SKM-1 (cell line): ENCODE data around the gene OR52E8.

Experiments
- DNase-seq: peaks from one replicate; lab custom pipeline; 2025; ENCODE audit not compliant: unreplicated experiment; lab: John Stamatoyannopoulos, UW

Gene OR52E8

DNA sequence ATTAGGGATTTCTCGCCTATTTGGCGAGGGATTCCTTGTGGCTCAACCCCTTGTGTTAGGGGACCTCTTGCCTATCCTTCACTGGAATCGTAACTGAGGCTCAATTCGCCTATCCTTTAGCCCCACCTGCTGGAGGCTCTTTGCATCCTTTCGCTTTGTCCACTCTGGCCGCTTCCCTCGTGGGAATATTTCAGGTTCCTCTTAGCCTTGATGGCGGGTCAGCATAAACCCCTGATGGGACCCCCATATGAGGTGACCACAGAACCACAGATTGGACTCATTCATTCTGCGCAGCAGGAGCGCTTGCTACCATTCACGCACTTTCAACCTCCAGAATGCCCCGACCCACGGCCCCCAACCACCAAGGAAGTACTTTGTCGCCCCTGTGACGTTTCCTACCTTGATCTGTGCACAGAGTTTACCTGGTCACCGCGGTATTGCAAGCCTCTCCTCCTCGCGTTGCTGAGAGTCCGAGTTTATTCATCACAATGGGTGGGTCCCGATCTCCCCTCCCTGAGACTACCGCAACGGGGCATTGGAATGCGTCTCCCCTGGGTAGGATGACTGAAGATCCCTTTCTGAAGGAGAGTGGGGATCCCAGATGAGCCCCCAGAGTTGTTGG, 48.9 kb downstream of the OR52E8 start, which contains the start of gene OR52N2:
Gene OR52N2 (plus strand): TSS at position 425 of the 622 bp plus-strand sequence. CDS start 11,412 bp downstream, outside the sequence.
- DNase-seq, result peak; percentile 66

DNA sequence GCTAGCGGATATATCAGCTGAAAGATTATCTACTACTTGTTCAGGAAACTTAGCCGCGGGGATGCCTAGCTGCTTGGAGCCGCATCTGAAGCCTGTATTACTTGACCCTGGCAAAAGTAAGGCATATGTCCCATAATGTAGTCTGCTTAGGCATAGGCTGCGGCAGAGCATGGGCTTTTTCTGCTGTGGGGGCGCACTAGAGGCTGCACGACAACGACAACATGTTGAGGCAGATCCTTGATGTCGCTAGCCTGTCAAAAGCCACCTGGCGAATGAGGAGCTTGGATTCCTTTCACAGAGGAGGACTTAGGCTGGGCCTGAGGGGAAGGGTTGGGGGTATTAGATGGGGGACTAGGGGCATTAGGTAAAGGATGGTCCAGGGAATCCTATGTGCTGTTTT, 49.9 kb downstream of the OR52E8 start:
- DNase-seq, result no peak
